GM12878 (cell line): ENCODE data around the gene PAFAH2. TPM values are rescaled to one million over a fixed set of nuclear protein-coding genes. Genes with fewer than 3 reads are reported as not detected.

Source experiments
- ATF7 ChIP-seq: fragments of 450-650 bp; IDR thresholded peaks from 2 replicates; pipeline ENCODE4 v1.6.1; 2016; ENCODE audit warnings: low read depth, mild to moderate bottlenecking
- EGR1 ChIP-seq, 2 experiments: IDR thresholded peaks; 1 replicate in 1 of 2; 2 replicates in 1 of 2; pipeline ENCODE4 v1.6.1; 2011 to 2012; ENCODE audit warnings: low read depth in 2 of 2, low read length in 2 of 2, borderline replicate concordance in 1 of 2, mild to moderate bottlenecking in 1 of 2, moderate library complexity in 1 of 2
- GABPA ChIP-seq: IDR thresholded peaks from 2 replicates; pipeline ENCODE4 v1.6.1; 2014; ENCODE audit warnings: antibody characterized with exemption, low read depth, mild to moderate bottlenecking, inconsistent platforms
- HDGF ChIP-seq: fragments of 450-650 bp; IDR thresholded peaks from 2 replicates; pipeline ENCODE4 v1.6.1; 2016; ENCODE audit warnings: antibody characterized with exemption
- JUND ChIP-seq: IDR thresholded peaks from 2 replicates; pipeline ENCODE4 v1.6.1; 2012; ENCODE audit warnings: low read depth, mild to moderate bottlenecking, low read length, improper control_type of control experiment, moderate library complexity
- MEF2A ChIP-seq: IDR thresholded peaks from 2 replicates; pipeline ENCODE4 v1.6.1; 2011; ENCODE audit warnings: low read depth, mild to moderate bottlenecking, low read length, moderate library complexity; ENCODE audit not compliant: insufficient read depth
- RBBP5 ChIP-seq: fragments of 200-600 bp; sonication (generic); conservative IDR thresholded peaks from 2 replicates; pipeline ENCODE4 v1.6.1; 2016
- RCOR1 ChIP-seq: conservative IDR thresholded peaks from 2 replicates; pipeline ENCODE4 v1.6.1; 2012; ENCODE audit warnings: low read depth, low read length, improper control_type of control experiment
- SPI1 ChIP-seq: IDR thresholded peaks from 2 replicates; pipeline ENCODE4 v1.6.1; 2011; ENCODE audit warnings: low read depth, mild to moderate bottlenecking, low read length, moderate library complexity, borderline replicate concordance; ENCODE audit not compliant: insufficient read depth
- SRF ChIP-seq, 2 experiments: IDR thresholded peaks; 2 replicates each; pipeline ENCODE4 v1.6.1; 2011; ENCODE audit warnings: low read depth in 2 of 2, low read length in 2 of 2, mild to moderate bottlenecking in 1 of 2, moderate library complexity in 1 of 2
- SUZ12 ChIP-seq: fragments of 200-600 bp; sonication (generic); IDR thresholded peaks from one replicate; pipeline ENCODE4 v1.6.1; 2018; ENCODE audit warnings: antibody characterized with exemption, mild to moderate bottlenecking; ENCODE audit not compliant: unreplicated experiment
- TCF7 ChIP-seq: IDR thresholded peaks from 2 replicates; pipeline ENCODE4 v1.6.1; 2014; ENCODE audit warnings: antibody characterized with exemption, borderline replicate concordance
- ZNF24 ChIP-seq: fragments of 450-650 bp; IDR thresholded peaks from 2 replicates; pipeline ENCODE4 v1.6.1; 2017; ENCODE audit warnings: antibody characterized with exemption, mild to moderate bottlenecking
- polyA plus RNA-seq, 11 experiments: library from polyadenylated mRNA; depleted of rRNA in 4 of 11; unstranded in 6 of 11; stranded (reverse) in 5 of 11; fragments of >200 nt; fragmentation: Nextera tagmentation in 4 of 11; fragmentation: Illumina TruSeq in 1 of 11; extraction: Ambion mirVana in 4 of 11; extraction: Trizol in 1 of 11; gene quantifications; 1 replicate in 1 of 11; 2 replicates in 10 of 11; pipeline versions ENCODE4 v1.2.1 to v1.2.3, GENCODE V29; 2011 to 2016; ENCODE audit warnings: inconsistent platforms in 2 of 11, missing spikeins in 2 of 11, low read depth in 1 of 11
- total RNA-seq, 4 experiments: library from RNA; depleted of rRNA in 3 of 4; stranded (reverse); fragments of >200 nt in 3 of 4; fragmentation: Illumina TruSeq in 1 of 4; extraction: Trizol in 1 of 4; gene quantifications; 2 replicates each; pipeline versions ENCODE4 v1.2.1 to v1.2.3, GENCODE V29; 2013 to 2021
- TF ChIP-seq, protein P1 (sequence below): IDR thresholded peaks from 2 replicates; pipeline ENCODE4 v1.6.1; 2012; ENCODE audit warnings: low read depth, low read length, improper control_type of control experiment
- TF ChIP-seq, protein P2 (sequence below): IDR thresholded peaks from 2 replicates; pipeline ENCODE4 v1.6.1; 2011; ENCODE audit warnings: borderline replicate concordance, low read depth, mild to moderate bottlenecking, moderate library complexity, low read length; ENCODE audit not compliant: insufficient read depth, poor library complexity, severe bottlenecking
- TF ChIP-seq, protein P3 (sequence below): fragments of 450-650 bp; IDR thresholded peaks from 2 replicates; pipeline ENCODE4 v1.6.1; 2016; ENCODE audit warnings: mild to moderate bottlenecking
- TF ChIP-seq, protein P4 (sequence below): fragments of 450-650 bp; formaldehyde crosslinking; IDR thresholded peaks from 2 replicates; pipeline ENCODE4 v1.4.0; 2022; ENCODE audit warnings: mild to moderate bottlenecking, moderate library complexity
- TF ChIP-seq, protein P5 (sequence below): fragments of 450-650 bp; IDR thresholded peaks from 2 replicates; pipeline ENCODE4 v1.6.1; 2017; ENCODE audit warnings: low read depth, mild to moderate bottlenecking, moderate library complexity

Gene PAFAH2
- total and polyA plus RNA-seq, 10 of the 15 experiments (the other 5 are each of a cell fraction or from before 2014, with no cell fraction given), result 3.0 to 9.5 (median 6.5) TPM

DNA sequence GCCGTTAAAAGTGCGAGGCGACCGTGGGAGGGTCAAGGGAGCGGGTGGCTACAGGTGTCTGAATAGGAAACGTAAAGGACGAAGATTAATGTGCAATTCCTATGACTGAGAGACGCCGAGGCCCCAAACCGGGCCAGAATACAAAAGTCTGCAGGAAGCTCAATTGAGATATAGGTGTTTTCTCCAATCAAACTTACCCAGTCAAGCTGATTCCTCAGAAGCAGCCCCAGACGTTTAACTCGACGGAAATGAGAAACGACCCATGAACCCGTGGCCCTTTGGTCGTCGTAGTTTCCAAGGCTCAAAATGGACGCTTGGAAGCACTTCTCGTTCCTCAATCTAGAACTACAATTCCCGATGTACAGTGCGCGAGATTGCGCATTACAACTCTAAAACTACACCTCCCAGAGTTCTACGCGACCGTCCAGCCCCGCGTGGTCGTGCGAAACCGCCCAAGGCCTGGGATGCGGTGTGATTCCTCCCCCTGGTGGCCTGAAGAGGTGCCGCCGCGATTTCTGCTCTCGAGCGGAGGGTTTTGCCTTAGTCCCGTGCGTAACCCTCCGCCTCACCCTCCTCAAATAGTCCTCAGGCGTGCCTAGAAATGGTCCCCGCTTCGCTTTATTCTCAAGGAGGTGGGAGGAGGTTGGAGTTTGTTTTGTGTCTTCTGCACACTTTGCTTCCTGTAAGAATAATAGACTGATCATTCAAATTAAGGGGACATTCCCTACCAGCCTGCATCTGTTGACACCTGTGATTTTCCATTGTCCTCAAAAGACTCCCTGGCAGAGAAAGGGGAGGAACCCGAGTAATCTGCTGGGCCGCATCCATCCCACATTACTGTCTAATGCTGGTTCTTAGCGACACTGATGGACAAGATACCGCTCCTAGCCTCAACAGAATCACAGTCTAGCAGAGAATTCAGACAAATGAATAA, at the start of gene PAFAH2 (continued):
- TF ChIP-seq ZNF24 (peak; percentile 68), RBBP5 (no peak), JUND (peak; percentile 60; the same call in 1 of the 2 replicates), EGR1 (IDR thresholded peaks at IDR 0.05; ENCODE audit: borderline replicate concordance in 1 of 2, low read depth in 2 of 2, low read length in 2 of 2) (peak in 1 of 2 experiments; percentile 49; a peak in 1 of 3 replicates), HDGF (no peak), TCF7 (0 out of 2 replicates have a peak, but pooled peaks have one; percentile 14), SRF (IDR thresholded peaks at IDR 0.05; ENCODE audit: low read depth in 2 of 2, low read length in 2 of 2) (0 out of 4 replicates have a peak, but pooled peaks of 1 of the 2 experiments have one; percentile 4), MEF2A (peak; percentile 71), ATF7 (peak; percentile 69), RCOR1 (peak; percentile 86; the same call in 1 of the 2 replicates), SPI1 (peak; percentile 50; the same call in 1 of the 2 replicates), SUZ12 (no peak), GABPA (peak; percentile 91)
- TF ChIP-seq, protein P1, sequence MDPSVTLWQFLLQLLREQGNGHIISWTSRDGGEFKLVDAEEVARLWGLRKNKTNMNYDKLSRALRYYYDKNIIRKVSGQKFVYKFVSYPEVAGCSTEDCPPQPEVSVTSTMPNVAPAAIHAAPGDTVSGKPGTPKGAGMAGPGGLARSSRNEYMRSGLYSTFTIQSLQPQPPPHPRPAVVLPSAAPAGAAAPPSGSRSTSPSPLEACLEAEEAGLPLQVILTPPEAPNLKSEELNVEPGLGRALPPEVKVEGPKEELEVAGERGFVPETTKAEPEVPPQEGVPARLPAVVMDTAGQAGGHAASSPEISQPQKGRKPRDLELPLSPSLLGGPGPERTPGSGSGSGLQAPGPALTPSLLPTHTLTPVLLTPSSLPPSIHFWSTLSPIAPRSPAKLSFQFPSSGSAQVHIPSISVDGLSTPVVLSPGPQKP, result peak; percentile 35; the same call in 1 of the 2 replicates
- TF ChIP-seq, protein P2, sequence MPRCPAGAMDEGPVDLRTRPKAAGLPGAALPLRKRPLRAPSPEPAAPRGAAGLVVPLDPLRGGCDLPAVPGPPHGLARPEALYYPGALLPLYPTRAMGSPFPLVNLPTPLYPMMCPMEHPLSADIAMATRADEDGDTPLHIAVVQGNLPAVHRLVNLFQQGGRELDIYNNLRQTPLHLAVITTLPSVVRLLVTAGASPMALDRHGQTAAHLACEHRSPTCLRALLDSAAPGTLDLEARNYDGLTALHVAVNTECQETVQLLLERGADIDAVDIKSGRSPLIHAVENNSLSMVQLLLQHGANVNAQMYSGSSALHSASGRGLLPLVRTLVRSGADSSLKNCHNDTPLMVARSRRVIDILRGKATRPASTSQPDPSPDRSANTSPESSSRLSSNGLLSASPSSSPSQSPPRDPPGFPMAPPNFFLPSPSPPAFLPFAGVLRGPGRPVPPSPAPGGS, result no peak
- TF ChIP-seq, protein P3, sequence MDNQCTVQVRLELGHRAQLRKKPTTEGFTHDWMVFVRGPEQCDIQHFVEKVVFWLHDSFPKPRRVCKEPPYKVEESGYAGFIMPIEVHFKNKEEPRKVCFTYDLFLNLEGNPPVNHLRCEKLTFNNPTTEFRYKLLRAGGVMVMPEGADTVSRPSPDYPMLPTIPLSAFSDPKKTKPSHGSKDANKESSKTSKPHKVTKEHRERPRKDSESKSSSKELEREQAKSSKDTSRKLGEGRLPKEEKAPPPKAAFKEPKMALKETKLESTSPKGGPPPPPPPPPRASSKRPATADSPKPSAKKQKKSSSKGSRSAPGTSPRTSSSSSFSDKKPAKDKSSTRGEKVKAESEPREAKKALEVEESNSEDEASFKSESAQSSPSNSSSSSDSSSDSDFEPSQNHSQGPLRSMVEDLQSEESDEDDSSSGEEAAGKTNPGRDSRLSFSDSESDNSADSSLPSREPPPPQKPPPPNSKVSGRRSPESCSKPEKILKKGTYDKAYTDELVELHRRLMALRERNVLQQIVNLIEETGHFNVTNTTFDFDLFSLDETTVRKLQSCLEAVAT, result peak; percentile 94
- TF ChIP-seq, protein P4, sequence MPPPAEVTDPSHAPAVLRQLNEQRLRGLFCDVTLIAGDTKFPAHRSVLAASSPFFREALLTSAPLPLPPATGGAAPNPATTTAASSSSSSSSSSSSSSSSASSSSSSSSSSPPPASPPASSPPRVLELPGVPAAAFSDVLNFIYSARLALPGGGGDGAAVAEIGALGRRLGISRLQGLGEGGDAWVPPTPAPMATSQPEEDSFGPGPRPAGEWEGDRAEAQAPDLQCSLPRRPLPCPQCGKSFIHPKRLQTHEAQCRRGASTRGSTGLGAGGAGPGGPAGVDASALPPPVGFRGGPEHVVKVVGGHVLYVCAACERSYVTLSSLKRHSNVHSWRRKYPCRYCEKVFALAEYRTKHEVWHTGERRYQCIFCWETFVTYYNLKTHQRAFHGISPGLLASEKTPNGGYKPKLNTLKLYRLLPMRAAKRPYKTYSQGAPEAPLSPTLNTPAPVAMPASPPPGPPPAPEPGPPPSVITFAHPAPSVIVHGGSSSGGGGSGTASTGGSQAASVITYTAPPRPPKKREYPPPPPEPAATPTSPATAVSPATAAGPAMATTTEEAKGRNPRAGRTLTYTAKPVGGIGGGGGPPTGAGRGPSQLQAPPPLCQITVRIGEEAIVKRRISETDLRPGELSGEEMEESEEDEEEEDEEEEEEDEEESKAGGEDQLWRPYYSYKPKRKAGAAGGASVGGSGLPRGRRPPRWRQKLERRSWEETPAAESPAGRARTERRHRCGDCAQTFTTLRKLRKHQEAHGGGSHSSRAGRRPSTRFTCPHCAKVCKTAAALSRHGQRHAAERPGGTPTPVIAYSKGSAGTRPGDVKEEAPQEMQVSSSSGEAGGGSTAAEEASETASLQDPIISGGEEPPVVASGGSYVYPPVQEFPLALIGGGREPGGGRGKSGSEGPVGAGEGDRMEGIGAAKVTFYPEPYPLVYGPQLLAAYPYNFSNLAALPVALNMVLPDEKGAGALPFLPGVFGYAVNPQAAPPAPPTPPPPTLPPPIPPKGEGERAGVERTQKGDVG, result no peak
- TF ChIP-seq, protein P5, sequence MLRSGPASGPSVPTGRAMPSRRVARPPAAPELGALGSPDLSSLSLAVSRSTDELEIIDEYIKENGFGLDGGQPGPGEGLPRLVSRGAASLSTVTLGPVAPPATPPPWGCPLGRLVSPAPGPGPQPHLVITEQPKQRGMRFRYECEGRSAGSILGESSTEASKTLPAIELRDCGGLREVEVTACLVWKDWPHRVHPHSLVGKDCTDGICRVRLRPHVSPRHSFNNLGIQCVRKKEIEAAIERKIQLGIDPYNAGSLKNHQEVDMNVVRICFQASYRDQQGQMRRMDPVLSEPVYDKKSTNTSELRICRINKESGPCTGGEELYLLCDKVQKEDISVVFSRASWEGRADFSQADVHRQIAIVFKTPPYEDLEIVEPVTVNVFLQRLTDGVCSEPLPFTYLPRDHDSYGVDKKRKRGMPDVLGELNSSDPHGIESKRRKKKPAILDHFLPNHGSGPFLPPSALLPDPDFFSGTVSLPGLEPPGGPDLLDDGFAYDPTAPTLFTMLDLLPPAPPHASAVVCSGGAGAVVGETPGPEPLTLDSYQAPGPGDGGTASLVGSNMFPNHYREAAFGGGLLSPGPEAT, result peak; percentile 56
